A673 (cell line): ENCODE results near the gene CCND2. TPM values are rescaled to one million over a fixed set of nuclear protein-coding genes. Genes with fewer than 3 reads are reported as not detected.
"Not testable (repeated sequence)": the region's sequence is repeated elsewhere in the genome, so short reads cannot be mapped to it uniquely, and the experiment has no call there.

Experiments
- BruUV-seq: library from RNA; stranded (reverse); fragments of 400-500 nt; replicated peaks from 2 replicates; lab custom pipeline; 2021; lab: Mats Ljungman, UMichigan
- CTCF ChIA-PET: fragments of 300-600 bp; sonication (Branson Sonifier 250); formaldehyde crosslinking; loops from one replicate; lab custom pipeline; 2022; ENCODE audit warnings: antibody characterized with exemption; lab: Charles Lee
- POLR2A ChIA-PET: fragments of 300-600 bp; sonication (Branson Sonifier 250); formaldehyde crosslinking; loops from one replicate; lab custom pipeline; 2022; ENCODE audit warnings: antibody characterized with exemption; ENCODE audit not compliant: low non-redundant PET; lab: Charles Lee
- DNase-seq: peaks from one replicate; pipeline ENCODE4 v3.0.0-alpha.2; 2015; ENCODE audit warnings: low spot score
- H3K27ac ChIP-seq: fragments of 200-600 bp; sonication (generic); 2 replicates; pipeline ENCODE4 v1.5.1; 2016; ENCODE audit warnings: mixed run types, low read depth, mild to moderate bottlenecking, mixed read lengths, antibody characterized with exemption, low read length; ENCODE audit not compliant: poor library complexity, severe bottlenecking
- H3K27me3 ChIP-seq: fragments of 200-600 bp; sonication (generic); replicated peaks from 2 replicates; pipeline ENCODE4 v1.6.1; 2017; ENCODE audit warnings: mixed run types, low read depth, mild to moderate bottlenecking, mixed read lengths, antibody characterized with exemption, low read length; ENCODE audit not compliant: insufficient read depth, poor library complexity
- H3K36me3 ChIP-seq: fragments of 200-600 bp; sonication (generic); 2 replicates; pipeline ENCODE4 v1.6.1; 2016; ENCODE audit warnings: mixed run types, mild to moderate bottlenecking, mixed read lengths, antibody characterized with exemption, low read length; ENCODE audit not compliant: insufficient read depth, poor library complexity, severe bottlenecking
- H3K4me1 ChIP-seq: fragments of 200-600 bp; sonication (generic); 2 replicates; pipeline ENCODE4 v1.6.1; 2017; ENCODE audit warnings: mixed run types, mild to moderate bottlenecking, mixed read lengths, antibody characterized with exemption, low read length; ENCODE audit not compliant: insufficient read depth, poor library complexity, severe bottlenecking
- H3K4me3 ChIP-seq: fragments of 200-600 bp; sonication (generic); 2 replicates; pipeline ENCODE4 v1.5.1; 2016; ENCODE audit warnings: low read depth, mixed run types, mild to moderate bottlenecking, mixed read lengths, low read length; ENCODE audit not compliant: poor library complexity, severe bottlenecking
- H3K9me3 ChIP-seq: fragments of 200-600 bp; sonication (generic); 2 replicates; pipeline ENCODE4 v1.6.1; 2016; ENCODE audit warnings: mixed run types, low read depth, mild to moderate bottlenecking, mixed read lengths, antibody characterized with exemption, low read length; ENCODE audit not compliant: poor library complexity, severe bottlenecking
- EZH2 ChIP-seq: fragments of 200-600 bp; sonication (generic); IDR thresholded peaks from 2 replicates; pipeline ENCODE4 v1.6.1; 2017; ENCODE audit warnings: borderline replicate concordance, low read depth, mild to moderate bottlenecking, mixed read lengths, antibody characterized with exemption, low read length; ENCODE audit not compliant: poor library complexity, severe bottlenecking
- intact Hi-C: fragments of 100-400 bp; cut with micrococcal nuclease; formaldehyde crosslinking; loops from one replicate; pipeline ENCODE4 v1.10.0; 2022; ENCODE audit not compliant: unreplicated experiment
- total RNA-seq: library from RNA; stranded (reverse); gene quantifications from 2 replicates; pipeline ENCODE4 v1.2.3, GENCODE V29; 2021
- TF ChIP-seq, protein P1 (sequence below): fragments of 300-800, 200-600 bp; sonication (generic); conservative IDR thresholded peaks from 2 replicates; pipeline ENCODE4 v1.5.1; 2017; ENCODE audit warnings: low read depth, mild to moderate bottlenecking, antibody characterized with exemption, low read length, moderate library complexity, mixed read lengths

The CCND2 gene
- total RNA-seq, 1 experiment from 2014 or later, result 2.6 TPM

DNA sequence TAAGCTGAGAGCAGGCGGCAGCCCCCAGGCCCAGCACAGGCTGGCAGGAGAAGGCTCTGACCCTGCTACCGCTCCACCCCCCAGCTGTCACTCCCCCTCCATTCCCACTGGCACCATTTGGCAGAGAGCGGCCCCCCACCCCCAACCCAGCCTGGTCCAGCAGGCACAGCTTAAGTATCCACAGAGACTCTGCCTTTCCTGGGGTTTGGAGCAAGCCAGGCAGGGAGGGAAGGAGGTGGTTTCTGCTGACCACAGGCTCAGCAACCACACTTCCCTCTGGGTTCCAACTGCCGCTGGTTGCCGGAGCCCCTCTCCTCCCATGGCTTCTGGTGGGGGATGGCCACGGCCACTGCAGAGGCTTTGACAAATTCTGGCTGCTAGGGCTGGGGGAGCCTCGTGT lies 30.5 kb upstream of the CCND2 start:
- no TSS peak for BruUV-seq
- no peak overlapping the region for H3K27ac ChIP-seq
- H3K27me3 ChIP-seq, result no peaks in the 10 kb centered on the region
- H3K9me3 ChIP-seq, result no peaks in the 10 kb centered on the region
- intact Hi-C loops, result no loop called here
- CTCF ChIA-PET, result interaction anchor here (0.7 kb wide), 1 partner anchor 1335 kb away, joined by 6 read pairs; no protein-coding TSS in a partner anchor
- DNase-seq, result no peak
- H3K4me1 ChIP-seq, result no peaks in the 10 kb centered on the region
- H3K36me3 ChIP-seq, result no peaks in the 10 kb centered on the region
- POLR2A ChIA-PET, result no interaction called here
- no peak for TF ChIP-seq EZH2
- TF ChIP-seq, protein P1, sequence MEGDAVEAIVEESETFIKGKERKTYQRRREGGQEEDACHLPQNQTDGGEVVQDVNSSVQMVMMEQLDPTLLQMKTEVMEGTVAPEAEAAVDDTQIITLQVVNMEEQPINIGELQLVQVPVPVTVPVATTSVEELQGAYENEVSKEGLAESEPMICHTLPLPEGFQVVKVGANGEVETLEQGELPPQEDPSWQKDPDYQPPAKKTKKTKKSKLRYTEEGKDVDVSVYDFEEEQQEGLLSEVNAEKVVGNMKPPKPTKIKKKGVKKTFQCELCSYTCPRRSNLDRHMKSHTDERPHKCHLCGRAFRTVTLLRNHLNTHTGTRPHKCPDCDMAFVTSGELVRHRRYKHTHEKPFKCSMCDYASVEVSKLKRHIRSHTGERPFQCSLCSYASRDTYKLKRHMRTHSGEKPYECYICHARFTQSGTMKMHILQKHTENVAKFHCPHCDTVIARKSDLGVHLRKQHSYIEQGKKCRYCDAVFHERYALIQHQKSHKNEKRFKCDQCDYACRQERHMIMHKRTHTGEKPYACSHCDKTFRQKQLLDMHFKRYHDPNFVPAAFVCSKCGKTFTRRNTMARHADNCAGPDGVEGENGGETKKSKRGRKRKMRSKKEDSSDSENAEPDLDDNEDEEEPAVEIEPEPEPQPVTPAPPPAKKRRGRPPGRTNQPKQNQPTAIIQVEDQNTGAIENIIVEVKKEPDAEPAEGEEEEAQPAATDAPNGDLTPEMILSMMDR, result no peak
- no peak overlapping the region for H3K4me3 ChIP-seq

DNA sequence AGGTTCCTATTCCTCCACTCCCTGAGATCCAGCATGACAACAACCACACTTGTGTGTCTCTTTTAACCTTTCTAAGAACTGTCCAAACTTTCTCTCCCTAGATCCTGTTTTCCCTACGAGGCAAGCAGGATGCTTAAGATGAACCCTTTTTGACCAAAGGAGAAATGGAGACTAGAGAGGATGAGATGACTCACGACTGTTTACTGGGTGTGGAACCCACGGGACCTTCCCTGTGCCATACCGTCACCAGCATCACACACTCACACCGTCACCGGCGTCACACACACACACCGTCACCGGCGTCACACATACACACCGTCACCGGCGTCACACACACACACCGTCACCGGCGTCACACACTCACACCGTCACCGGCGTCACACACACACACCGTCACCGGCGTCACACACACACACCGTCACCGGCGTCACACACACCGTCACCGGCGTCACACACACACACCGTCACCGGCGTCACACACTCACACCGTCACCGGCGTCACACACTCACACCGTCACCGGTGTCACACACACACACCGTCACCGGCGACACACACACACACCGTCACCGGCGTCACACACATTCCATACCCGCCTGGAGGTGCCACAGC lies 30.0 kb upstream of the CCND2 start:
- CTCF ChIA-PET, result interaction anchor here (0.7 kb wide), 1 partner anchor 1335 kb away, joined by 6 read pairs; no protein-coding TSS in a partner anchor
- POLR2A ChIA-PET, H3K4me3 ChIP-seq, H3K36me3 ChIP-seq, DNase-seq, H3K4me1 ChIP-seq, intact Hi-C loops, H3K27ac ChIP-seq, BruUV-seq, H3K27me3 ChIP-seq, H3K9me3 ChIP-seq: not testable (repeated sequence)

DNA sequence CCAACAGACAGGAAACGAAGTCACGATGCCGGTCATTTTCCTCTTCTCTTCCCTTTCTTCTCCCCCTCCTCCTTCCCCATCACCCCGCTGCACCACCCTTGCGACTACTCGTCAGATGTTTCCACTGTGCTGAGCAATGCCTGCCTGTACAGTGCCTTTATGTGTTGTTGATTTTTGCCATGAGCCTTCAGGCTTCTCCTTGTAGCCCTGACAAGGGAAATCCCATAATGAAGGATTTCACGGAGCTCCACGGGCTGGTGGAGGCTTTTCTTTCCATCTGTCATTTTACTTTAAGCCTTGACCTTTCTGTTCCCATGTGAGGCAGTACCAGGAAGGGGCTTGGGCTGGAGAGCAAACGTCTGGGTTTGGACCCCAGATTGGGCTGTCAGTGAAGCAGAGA lies 28.7 kb upstream of the CCND2 start:
- H3K9me3 ChIP-seq, result no peaks in the 10 kb centered on the region
- H3K27me3 ChIP-seq, result peaks cover 4% of the 10 kb centered on the region
- no peak overlapping the region for H3K4me3 ChIP-seq
- H3K36me3 ChIP-seq, result no peaks in the 10 kb centered on the region
- POLR2A ChIA-PET, result no interaction called here
- no peak overlapping the region for H3K27ac ChIP-seq
- CTCF ChIA-PET, result no interaction called here
- no TSS peak for BruUV-seq
- H3K4me1 ChIP-seq, result no peaks in the 10 kb centered on the region
- TF ChIP-seq, protein P1, result no peak
- TF ChIP-seq EZH2, result no peak
- DNase-seq, result no peak
- intact Hi-C loops, result no loop called here

DNA sequence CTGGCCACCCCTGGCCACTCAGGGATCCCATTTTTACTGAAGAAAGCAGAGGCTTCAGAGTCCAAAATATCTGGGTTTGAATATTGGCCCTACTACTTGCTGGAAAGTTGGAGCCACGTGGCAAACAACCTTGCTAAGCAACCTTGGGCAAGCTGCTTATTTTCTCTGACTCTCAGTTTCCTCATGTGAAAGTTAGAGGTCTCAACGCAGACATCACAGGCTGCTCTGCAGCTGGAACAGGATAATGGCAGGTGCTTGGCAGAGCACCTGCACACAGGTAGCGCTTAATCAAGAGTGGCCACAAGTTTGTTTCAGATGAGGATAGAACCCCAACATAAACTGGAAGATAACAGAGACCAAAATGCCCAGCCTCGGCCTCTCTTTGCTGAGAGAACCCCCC lies 28.1 kb upstream of the CCND2 start:
- Histone ChIP-seq H3K9me3 (no peaks in the 10 kb centered on the region), H3K4me3 (no peak overlapping the region), H3K27me3 (peaks cover 4% of the 10 kb centered on the region), H3K4me1 (no peaks in the 10 kb centered on the region), H3K27ac (no peak overlapping the region), H3K36me3 (no peaks in the 10 kb centered on the region)
- BruUV-seq, result no TSS peak
- POLR2A ChIA-PET, result no interaction called here
- no peak for TF ChIP-seq EZH2
- TF ChIP-seq, protein P1, result no peak
- no peak for DNase-seq
- intact Hi-C loops, result no loop called here
- CTCF ChIA-PET, result no interaction called here
